ENCODE data around the gene STEAP3. TPM values are rescaled to one million over a fixed set of nuclear protein-coding genes. Genes with fewer than 3 reads are reported as not detected.

The STEAP3 gene
- total RNA-seq, 4 donors from 2014 or later: 5.5 to 19.8 (median 8.1) TPM

DNA sequence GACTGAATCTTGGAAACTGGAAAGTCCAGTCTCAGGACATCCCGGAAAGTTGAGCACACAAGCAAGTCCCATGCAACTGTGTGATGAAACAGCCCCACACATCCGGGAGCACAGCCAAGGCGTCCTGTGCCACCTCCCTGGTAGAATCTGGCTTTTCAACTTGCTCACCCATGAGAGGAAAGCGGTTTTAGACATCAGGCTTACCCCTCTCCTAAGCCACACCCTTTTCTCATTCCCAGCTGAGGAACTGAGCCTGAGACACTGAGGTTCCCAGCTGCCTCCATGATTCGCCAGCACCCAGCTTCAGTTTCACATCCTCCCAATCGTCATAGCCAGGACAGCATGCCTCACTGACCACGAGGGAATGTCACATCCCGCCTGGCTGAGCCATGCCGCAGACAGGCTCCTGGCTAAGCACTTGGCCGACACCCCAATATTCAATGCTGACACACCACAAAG lies 60.3 kb downstream of the STEAP3 start:
- H3K9me3 ChIP-seq: no peaks in the 10 kb centered on the region
- H3K36me3 ChIP-seq: peaks cover 0 to 8% (median 0%) of the 10 kb centered on the region in 3 donors
- H3K27ac ChIP-seq: peak overlapping the region in 2 of 4 donors; percentile 78 to 80
- H3K27me3 ChIP-seq: no peaks in the 10 kb centered on the region
- no peak overlapping the region for H3K4me3 ChIP-seq
- whole genome bisulfite sequencing, 2 donors: 68 to 74% methylated on average over 10 of the region's 10 CpGs
- DNase-seq (ENCODE audit: low spot score in 2 of 2): peak in 1 of 2 donors; percentile 53
- TF ChIP-seq EP300 (IDR thresholded peaks at IDR 0.05): peak in 1 of 2 donors; percentile 62
- no peak for TF ChIP-seq POLR2A (IDR thresholded peaks at IDR 0.05)
- peaks cover 0 to 15% (median 5%) of the 10 kb centered on the region in 4 donors for H3K4me1 ChIP-seq

DNA sequence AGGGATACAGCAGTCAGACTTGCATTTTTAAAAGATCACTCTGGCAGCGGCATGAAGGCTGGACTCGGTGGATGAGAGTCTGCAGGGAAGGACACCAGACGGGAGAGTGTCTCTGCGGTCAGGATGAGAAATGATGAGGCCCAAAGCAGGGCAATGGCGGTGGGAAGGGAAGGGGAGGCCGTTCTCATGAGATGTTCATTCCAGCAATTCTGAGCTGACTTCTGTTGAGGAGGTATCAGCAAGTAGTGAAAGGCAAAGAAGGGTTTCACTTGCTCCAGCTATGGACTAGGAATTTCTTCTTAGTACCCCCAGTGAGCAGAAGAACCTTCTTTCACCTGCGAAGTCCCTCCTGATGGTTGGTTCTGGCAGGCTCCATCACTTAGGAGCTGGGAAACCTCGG lies 63.0 kb downstream of the STEAP3 start:
- H3K36me3 ChIP-seq: peaks cover 0 to 8% (median 0%) of the 10 kb centered on the region in 3 donors
- no peak overlapping the region for H3K4me3 ChIP-seq
- H3K27ac ChIP-seq: no peak overlapping the region
- DNase-seq (ENCODE audit: low spot score in 2 of 2): no peak
- no peaks in the 10 kb centered on the region for H3K27me3 ChIP-seq
- no peaks in the 10 kb centered on the region for H3K9me3 ChIP-seq
- peaks cover 0 to 20% (median 5%) of the 10 kb centered on the region in 4 donors for H3K4me1 ChIP-seq
- TF ChIP-seq POLR2A (IDR thresholded peaks at IDR 0.05): no peak
- TF ChIP-seq, protein P1, sequence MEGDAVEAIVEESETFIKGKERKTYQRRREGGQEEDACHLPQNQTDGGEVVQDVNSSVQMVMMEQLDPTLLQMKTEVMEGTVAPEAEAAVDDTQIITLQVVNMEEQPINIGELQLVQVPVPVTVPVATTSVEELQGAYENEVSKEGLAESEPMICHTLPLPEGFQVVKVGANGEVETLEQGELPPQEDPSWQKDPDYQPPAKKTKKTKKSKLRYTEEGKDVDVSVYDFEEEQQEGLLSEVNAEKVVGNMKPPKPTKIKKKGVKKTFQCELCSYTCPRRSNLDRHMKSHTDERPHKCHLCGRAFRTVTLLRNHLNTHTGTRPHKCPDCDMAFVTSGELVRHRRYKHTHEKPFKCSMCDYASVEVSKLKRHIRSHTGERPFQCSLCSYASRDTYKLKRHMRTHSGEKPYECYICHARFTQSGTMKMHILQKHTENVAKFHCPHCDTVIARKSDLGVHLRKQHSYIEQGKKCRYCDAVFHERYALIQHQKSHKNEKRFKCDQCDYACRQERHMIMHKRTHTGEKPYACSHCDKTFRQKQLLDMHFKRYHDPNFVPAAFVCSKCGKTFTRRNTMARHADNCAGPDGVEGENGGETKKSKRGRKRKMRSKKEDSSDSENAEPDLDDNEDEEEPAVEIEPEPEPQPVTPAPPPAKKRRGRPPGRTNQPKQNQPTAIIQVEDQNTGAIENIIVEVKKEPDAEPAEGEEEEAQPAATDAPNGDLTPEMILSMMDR (IDR thresholded peaks at IDR 0.05): no peak
- no peak for TF ChIP-seq EP300 (IDR thresholded peaks at IDR 0.05)
- WGBS, 2 donors: 84 to 91% methylated on average over 8 of the region's 8 CpGs

DNA sequence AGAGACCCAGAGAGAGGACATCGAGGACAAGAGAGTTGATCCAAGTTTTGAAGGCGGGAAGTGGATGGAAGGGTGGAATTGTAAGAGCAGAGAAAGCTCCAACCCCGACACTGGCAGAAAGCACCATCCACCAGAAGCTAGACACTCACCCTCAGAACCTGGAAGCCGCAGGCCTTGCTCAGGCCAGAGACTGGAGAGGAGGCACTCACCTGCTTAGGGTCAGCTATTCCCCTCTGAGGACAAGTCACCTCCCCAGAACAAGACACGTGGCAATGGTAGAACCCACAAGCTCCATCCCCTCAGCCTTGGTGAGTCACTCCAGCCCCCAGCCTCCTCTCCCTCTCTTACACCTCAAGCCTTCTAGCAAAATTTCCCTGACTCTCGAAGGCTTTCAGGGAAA lies 64.9 kb downstream of the STEAP3 start:
- Histone ChIP-seq H3K9me3 (no peaks in the 10 kb centered on the region), H3K27me3 (no peaks in the 10 kb centered on the region), H3K4me1 (peaks cover 0 to 22% (median under 1%) of the 10 kb centered on the region in 4 donors), H3K36me3 (peaks cover 0 to 13% (median 0%) of the 10 kb centered on the region in 3 donors), H3K4me3 (no peak overlapping the region), H3K27ac (no peak overlapping the region)
- WGBS, 2 donors: 86 to 92% methylated on average over 6 of the region's 6 CpGs
- no peak for DNase-seq (ENCODE audit: low spot score in 2 of 2)
- TF ChIP-seq, protein P1 (IDR thresholded peaks at IDR 0.05): no peak
- no peak for TF ChIP-seq POLR2A (IDR thresholded peaks at IDR 0.05)
- no peak for TF ChIP-seq EP300 (IDR thresholded peaks at IDR 0.05)

DNA sequence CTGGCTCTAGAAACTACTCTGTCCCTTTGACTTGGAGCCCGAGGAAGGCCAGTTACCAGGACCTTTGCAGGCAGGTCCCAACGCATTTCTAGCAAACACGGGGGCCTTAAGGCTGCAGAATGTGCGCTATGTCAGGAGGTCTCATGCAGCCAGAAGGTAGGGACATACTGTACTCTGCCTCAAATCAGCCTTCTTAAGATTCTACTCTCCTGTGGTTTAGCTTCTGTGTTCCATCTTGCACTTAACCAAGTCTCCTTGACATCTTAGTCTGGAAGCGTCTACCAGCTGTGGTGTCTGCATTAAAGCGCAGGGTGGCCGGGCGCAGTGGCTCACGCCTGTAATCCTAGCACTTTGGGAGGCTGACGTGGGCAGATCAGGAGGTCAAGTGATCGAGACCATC lies 65.5 kb downstream of the STEAP3 start:
- 74 to 89% methylated on average over 11 of the region's 11 CpGs for WGBS, 2 donors

DNA sequence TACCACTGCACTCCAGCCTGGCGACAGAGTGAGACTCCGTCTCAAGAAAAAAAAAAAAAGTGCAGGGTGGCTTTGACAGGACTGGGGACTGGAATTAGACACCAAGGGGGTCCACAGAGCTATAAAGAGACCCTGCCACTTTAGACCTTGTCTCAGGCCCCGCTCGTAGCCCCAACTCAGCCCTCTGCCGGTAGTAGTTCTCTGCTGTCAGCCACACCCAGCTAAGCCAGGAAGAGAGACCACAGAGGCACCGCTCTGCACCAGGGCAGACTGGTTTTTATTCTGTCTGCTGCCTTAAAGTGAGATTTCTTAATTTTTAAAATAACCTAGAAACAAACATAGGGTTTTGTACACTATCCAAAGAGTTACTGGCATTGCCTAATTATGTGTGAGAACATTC lies 66.0 kb downstream of the STEAP3 start:
- H3K9me3 ChIP-seq: no peaks in the 10 kb centered on the region
- peaks cover 0 to 15% (median 0%) of the 10 kb centered on the region in 4 donors for H3K4me1 ChIP-seq
- no peaks in the 10 kb centered on the region for H3K27me3 ChIP-seq
- no peak for DNase-seq (ENCODE audit: low spot score in 2 of 2)
- no peak for TF ChIP-seq POLR2A (IDR thresholded peaks at IDR 0.05)
- TF ChIP-seq, protein P1 (IDR thresholded peaks at IDR 0.05): no peak
- TF ChIP-seq EP300 (IDR thresholded peaks at IDR 0.05): no peak
- 90% methylated on average over 6 of the region's 6 CpGs for WGBS, 2 donors
- peaks cover 0 to 24% (median 0%) of the 10 kb centered on the region in 3 donors for H3K36me3 ChIP-seq
- no peak overlapping the region for H3K4me3 ChIP-seq
- H3K27ac ChIP-seq: no peak overlapping the region

More for the DNA sequence above, 65.5 kb downstream of the STEAP3 start:
- peaks cover 0 to 19% (median 0%) of the 10 kb centered on the region in 4 donors for H3K4me1 ChIP-seq
- H3K9me3 ChIP-seq: no peaks in the 10 kb centered on the region
- no peaks in the 10 kb centered on the region for H3K27me3 ChIP-seq
- H3K4me3 ChIP-seq: no peak overlapping the region
- no peak overlapping the region for H3K27ac ChIP-seq
- TF ChIP-seq, protein P1 (IDR thresholded peaks at IDR 0.05): no peak
- TF ChIP-seq EP300 (IDR thresholded peaks at IDR 0.05) (no peak), POLR2A (IDR thresholded peaks at IDR 0.05) (no peak)
- H3K36me3 ChIP-seq: peaks cover 0 to 18% (median 0%) of the 10 kb centered on the region in 3 donors
- DNase-seq (ENCODE audit: low spot score in 2 of 2): no peak
